ENCODE results near the gene TM4SF20. TPM values are rescaled to one million over a fixed set of nuclear protein-coding genes. Genes with fewer than 3 reads are reported as not detected.

Gene TM4SF20
- total and polyA plus RNA-seq, 2 experiments from 2014 or later: not detected

- TF ChIP-seq JUNB (IDR thresholded peaks at IDR 0.05; ENCODE audit: unreplicated experiment): no peak
- no peak for TF ChIP-seq EZH2phosphoT487 (IDR thresholded peaks at IDR 0.05; ENCODE audit: unreplicated experiment)
Observed at GRCh38 chr2:227348324-227348723, 30.8 kb downstream of the TM4SF20 start (continued).

GRCh38 chr2:227347117-227347516, 32.0 kb downstream of the TM4SF20 start:
- peak overlapping the region; percentile 61; the same call in 1 of the 2 replicates for H3K27ac Mint-ChIP-seq

GRCh38 chr2:227344231-227344630, 34.9 kb downstream of the TM4SF20 start:
- Histone ChIP-seq H3K79me2 (replicated peaks; ENCODE audit: insufficient read depth) (no peaks in the 10 kb centered on the region), H3K9me2 (ENCODE audit: insufficient read depth) (no peaks in the 10 kb centered on the region), H3K36me3 (ENCODE audit: insufficient read depth) (0 out of 2 replicates have a peak, but pooled peaks cover 4% of the 10 kb centered on the region), H3K4me2 (no peak overlapping the region), H3K4me3 (no peak overlapping the region), H3K27ac (ENCODE audit: low read depth) (no peak overlapping the region), H3F3A (replicated peaks; ENCODE audit: low read depth) (no peaks in the 10 kb centered on the region), H4K20me1 (replicated peaks; ENCODE audit: insufficient read depth) (no peaks in the 10 kb centered on the region), H2AFZ (no peak overlapping the region), H3K4me1 (ENCODE audit: insufficient read depth) (no peaks in the 10 kb centered on the region), H3K27me3 (ENCODE audit: insufficient read depth) (no peaks in the 10 kb centered on the region)
- H3K9me3 Mint-ChIP-seq: no peaks in the 10 kb centered on the region
- no peak overlapping the region for H3K27ac Mint-ChIP-seq
- DNase-seq (ENCODE audit: low spot score) (no peak), ATAC-seq (no peak)
- no peaks in the 10 kb centered on the region for H3K27me3 Mint-ChIP-seq (ENCODE audit: insufficient read depth, low read depth, poor library complexity)
- no peak overlapping the region for H3K4me3 Mint-ChIP-seq
- H3K4me1 Mint-ChIP-seq: no peaks in the 10 kb centered on the region
- peaks cover 12% of the 10 kb centered on the region; the same call in 2 of the 3 replicates for H3K36me3 Mint-ChIP-seq (ENCODE audit: low read depth)
- TF ChIP-seq POLR2AphosphoS5 (IDR thresholded peaks at IDR 0.05; ENCODE audit: low read depth): no peak
- TF ChIP-seq EZH2 (IDR thresholded peaks at IDR 0.05; ENCODE audit: low read depth, unreplicated experiment): no peak
- no peak for TF ChIP-seq CREB1 (CRISPR knock-in tag; IDR thresholded peaks at IDR 0.05; ENCODE audit: low read depth)
- no peak for TF ChIP-seq ZNF331 (CRISPR knock-in tag; IDR thresholded peaks at IDR 0.05; ENCODE audit: low read depth)
- TF ChIP-seq ZNF462 (CRISPR knock-in tag; IDR thresholded peaks at IDR 0.05): no peak
- TF ChIP-seq JUNB (IDR thresholded peaks at IDR 0.05; ENCODE audit: unreplicated experiment): no peak

More at GRCh38 chr2:227347117-227347516, 32.0 kb downstream of the TM4SF20 start:
- Histone ChIP-seq H3K27me3 (ENCODE audit: insufficient read depth) (no peaks in the 10 kb centered on the region), H3K79me2 (replicated peaks; ENCODE audit: insufficient read depth) (no peaks in the 10 kb centered on the region), H3K27ac (ENCODE audit: low read depth) (no peak overlapping the region), H2AFZ (no peak overlapping the region), H3K4me1 (ENCODE audit: insufficient read depth) (peaks cover 3% of the 10 kb centered on the region), H3K36me3 (ENCODE audit: insufficient read depth) (0 out of 2 replicates have a peak, but pooled peaks cover 4% of the 10 kb centered on the region), H3K4me2 (no peak overlapping the region), H3K4me3 (no peak overlapping the region), H3F3A (replicated peaks; ENCODE audit: low read depth) (no peaks in the 10 kb centered on the region), H4K20me1 (replicated peaks; ENCODE audit: insufficient read depth) (no peaks in the 10 kb centered on the region), H3K9me2 (ENCODE audit: insufficient read depth) (no peaks in the 10 kb centered on the region)
- Mint-ChIP-seq H3K4me1 (peaks cover 4% of the 10 kb centered on the region; the same call in 2 of the 3 replicates), H3K27me3 (ENCODE audit: insufficient read depth, low read depth, poor library complexity) (no peaks in the 10 kb centered on the region), H3K4me3 (no peak overlapping the region), H3K36me3 (ENCODE audit: low read depth) (peaks cover 9% of the 10 kb centered on the region; the same call in 2 of the 3 replicates), H3K9me3 (no peaks in the 10 kb centered on the region)
- TF ChIP-seq EZH2phosphoT487 (IDR thresholded peaks at IDR 0.05; ENCODE audit: unreplicated experiment) (no peak), CTCF (conservative IDR thresholded peaks at IDR 0.05; ENCODE audit: low read depth in 2 of 2) (peak in 1 of 2 experiments; percentile 36; a peak in 2 of 4 replicates)
- DNase-seq (ENCODE audit: low spot score) (peak; percentile 40), ATAC-seq (peak; percentile 79)
